Nephron progenitor cell (in vitro differentiated cells): Measurements from ENCODE around the gene SH3D19.

Source experiments
- DNase-seq: peaks from one replicate; pipeline ENCODE4 v3.0.0; 2021
- H3K27ac Mint-ChIP-seq: 2 replicates; pipeline ENCODE4 v1.8.0; 2021; ENCODE audit warnings: mild to moderate bottlenecking, moderate library complexity, mixed read lengths
- H3K27me3 Mint-ChIP-seq: 2 replicates; pipeline ENCODE4 v1.8.0; 2021; ENCODE audit warnings: mild to moderate bottlenecking, low read depth, mixed read lengths; ENCODE audit not compliant: poor library complexity
- H3K36me3 Mint-ChIP-seq: 2 replicates; pipeline ENCODE4 v1.8.0; 2021; ENCODE audit warnings: low read depth, mixed read lengths
- H3K4me1 Mint-ChIP-seq: 2 replicates; pipeline ENCODE4 v1.8.0; 2021; ENCODE audit warnings: mixed read lengths
- H3K4me3 Mint-ChIP-seq: 2 replicates; pipeline ENCODE4 v1.8.0; 2021; ENCODE audit warnings: mild to moderate bottlenecking, moderate library complexity, mixed read lengths
- H3K9me3 Mint-ChIP-seq: 2 replicates; pipeline ENCODE4 v1.8.0; 2021; ENCODE audit warnings: mild to moderate bottlenecking, moderate library complexity, mixed read lengths
- TF ChIP-seq, protein P1 (sequence below): fragments of 200-600 bp; sonication (generic); IDR thresholded peaks from 2 replicates; pipeline ENCODE4 v1.5.0; 2021; ENCODE audit warnings: antibody characterized with exemption

SH3D19 gene

DNA sequence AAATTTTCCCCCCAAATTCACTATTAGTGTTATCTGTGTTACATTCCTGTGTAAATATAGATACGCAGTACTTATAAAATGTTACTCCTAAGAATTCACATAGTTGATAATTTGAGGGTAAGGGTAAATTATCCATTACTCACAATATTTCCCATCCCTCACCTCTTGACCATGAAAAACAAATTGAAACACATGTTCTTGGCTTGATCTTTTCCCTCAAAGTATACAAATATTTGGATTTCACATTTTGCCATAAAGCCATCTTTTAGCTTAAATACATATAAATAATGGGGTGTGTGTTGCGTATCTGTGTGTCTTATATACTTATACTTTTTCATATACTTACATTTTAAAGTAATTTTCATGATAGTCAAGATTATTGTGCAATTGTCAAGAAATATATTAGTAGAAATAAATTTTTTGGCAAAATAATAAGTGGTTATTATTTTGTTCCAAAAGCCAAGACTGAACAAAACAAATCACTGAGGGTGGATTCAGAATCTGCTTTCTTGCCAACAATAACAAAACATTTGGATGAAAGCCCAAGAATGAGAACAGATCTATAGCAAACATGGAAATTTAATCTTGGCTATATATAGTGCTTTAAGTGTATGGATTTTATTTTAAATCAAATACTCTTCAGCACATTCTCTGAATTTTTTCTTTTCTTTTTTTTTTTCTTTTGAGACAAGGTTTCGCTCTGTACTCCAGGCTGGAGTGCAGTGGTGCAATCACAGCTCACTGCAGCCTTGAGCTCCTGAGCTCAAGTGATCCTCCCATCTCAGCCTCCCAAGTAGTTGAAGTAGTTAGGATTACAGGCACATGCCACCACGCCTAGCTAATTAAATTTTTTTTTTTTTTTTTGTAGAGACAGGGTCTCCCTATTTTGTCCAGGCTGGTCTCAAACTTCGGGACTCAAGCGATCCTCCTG is 97.0 kb downstream of the SH3D19 start:
- Mint-ChIP-seq H3K4me3 (no peak overlapping the region), H3K27ac (no peak overlapping the region), H3K36me3 (peaks cover 39% of the 10 kb centered on the region), H3K4me1 (peaks cover 13% of the 10 kb centered on the region), H3K9me3 (peaks cover 5% of the 10 kb centered on the region), H3K27me3 (no peaks in the 10 kb centered on the region)
- no peak for DNase-seq
- TF ChIP-seq, protein P1, sequence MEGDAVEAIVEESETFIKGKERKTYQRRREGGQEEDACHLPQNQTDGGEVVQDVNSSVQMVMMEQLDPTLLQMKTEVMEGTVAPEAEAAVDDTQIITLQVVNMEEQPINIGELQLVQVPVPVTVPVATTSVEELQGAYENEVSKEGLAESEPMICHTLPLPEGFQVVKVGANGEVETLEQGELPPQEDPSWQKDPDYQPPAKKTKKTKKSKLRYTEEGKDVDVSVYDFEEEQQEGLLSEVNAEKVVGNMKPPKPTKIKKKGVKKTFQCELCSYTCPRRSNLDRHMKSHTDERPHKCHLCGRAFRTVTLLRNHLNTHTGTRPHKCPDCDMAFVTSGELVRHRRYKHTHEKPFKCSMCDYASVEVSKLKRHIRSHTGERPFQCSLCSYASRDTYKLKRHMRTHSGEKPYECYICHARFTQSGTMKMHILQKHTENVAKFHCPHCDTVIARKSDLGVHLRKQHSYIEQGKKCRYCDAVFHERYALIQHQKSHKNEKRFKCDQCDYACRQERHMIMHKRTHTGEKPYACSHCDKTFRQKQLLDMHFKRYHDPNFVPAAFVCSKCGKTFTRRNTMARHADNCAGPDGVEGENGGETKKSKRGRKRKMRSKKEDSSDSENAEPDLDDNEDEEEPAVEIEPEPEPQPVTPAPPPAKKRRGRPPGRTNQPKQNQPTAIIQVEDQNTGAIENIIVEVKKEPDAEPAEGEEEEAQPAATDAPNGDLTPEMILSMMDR, result no peak

DNA sequence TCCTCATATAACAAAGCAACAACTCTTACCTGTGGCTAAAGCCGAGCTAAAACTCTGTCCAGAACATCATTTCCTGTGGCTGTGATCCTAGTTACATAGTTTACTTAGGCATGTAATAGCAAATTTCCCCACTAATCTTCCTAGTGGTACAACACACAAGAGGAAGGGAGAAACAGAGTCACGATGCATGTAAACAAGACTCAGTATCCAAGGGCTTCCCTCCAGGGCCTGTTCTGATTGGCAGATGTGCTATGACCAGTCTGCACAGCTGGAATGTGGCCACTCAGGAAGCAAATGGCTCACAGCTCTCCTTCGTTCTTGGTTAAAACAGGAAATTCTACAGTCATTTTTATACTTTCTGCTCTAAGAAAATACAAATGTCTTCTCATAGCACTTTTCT is 97.7 kb downstream of the SH3D19 start:
- Mint-ChIP-seq H3K9me3 (peaks cover 5% of the 10 kb centered on the region), H3K27ac (no peak overlapping the region), H3K4me1 (peaks cover 13% of the 10 kb centered on the region), H3K4me3 (no peak overlapping the region), H3K27me3 (no peaks in the 10 kb centered on the region), H3K36me3 (peaks cover 43% of the 10 kb centered on the region)
- DNase-seq, result no peak
- TF ChIP-seq, protein P1, result no peak

DNA sequence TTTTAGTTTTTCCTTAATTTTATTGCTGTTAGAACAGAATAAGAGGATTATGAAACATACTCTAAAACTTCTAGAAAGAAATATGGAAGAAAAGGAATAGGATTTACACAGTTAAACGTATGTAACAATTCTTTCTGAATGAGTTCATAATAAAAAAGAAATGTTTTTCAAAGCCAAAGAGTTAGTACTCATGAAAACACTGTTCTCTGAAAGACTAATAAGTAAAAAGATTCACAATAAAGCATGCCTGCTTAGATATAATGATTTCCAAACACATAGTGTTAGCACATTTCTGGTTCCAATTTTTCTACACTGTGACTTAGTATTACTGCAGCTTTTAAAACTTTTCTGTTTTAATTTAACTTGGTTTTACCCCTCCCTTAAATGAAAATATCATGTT is 98.2 kb downstream of the SH3D19 start:
- no peak overlapping the region for H3K27ac Mint-ChIP-seq
- no peaks in the 10 kb centered on the region for H3K27me3 Mint-ChIP-seq
- H3K36me3 Mint-ChIP-seq, result peaks cover 40% of the 10 kb centered on the region
- peaks cover 11% of the 10 kb centered on the region for H3K4me1 Mint-ChIP-seq
- no peak overlapping the region for H3K4me3 Mint-ChIP-seq
- H3K9me3 Mint-ChIP-seq, result peaks cover 5% of the 10 kb centered on the region
- DNase-seq, result no peak
- TF ChIP-seq, protein P1, result no peak

DNA sequence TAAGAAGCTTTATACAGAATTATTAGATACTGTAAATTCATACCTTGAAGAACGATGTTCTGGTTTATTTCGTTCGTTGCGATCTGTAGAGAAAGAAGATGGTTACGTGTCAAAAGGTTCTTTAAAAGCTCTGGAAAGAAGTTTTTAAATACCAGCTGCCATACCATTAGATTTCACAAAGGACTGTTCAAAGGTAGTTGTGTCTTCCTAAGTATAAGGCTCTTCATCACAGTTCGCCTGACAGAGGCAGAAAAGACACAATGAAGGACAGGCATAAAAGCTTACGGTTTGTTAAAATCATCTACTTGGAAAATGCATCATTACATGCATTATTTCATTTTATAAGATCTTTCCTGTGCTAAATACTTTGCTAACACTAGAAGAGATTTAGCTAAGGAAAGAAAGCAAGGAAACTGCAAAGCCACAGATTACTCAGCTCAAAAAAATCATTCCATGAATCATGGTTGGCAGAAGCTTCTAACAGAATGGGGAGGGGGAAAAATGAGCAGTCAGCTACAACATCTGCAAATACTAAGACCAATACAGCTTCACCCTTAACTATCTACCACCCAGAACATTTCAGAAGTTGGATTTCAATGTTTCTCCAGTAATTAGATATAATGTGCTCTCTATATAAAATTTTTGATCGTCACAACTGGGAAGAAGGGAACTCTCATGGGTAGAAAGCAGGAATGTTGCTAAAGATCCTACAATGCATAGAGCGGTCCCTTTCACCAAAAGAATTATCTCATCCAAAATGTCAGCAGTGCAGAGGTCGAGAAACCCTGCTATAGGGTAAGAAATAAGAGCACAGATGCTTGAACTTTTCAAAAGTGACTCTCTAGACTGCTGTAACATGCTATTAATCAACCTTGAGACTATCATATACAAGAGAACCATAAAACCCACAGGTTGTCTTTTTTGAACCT is 99.1 kb downstream of the SH3D19 start:
- TF ChIP-seq, protein P1, result no peak

DNA sequence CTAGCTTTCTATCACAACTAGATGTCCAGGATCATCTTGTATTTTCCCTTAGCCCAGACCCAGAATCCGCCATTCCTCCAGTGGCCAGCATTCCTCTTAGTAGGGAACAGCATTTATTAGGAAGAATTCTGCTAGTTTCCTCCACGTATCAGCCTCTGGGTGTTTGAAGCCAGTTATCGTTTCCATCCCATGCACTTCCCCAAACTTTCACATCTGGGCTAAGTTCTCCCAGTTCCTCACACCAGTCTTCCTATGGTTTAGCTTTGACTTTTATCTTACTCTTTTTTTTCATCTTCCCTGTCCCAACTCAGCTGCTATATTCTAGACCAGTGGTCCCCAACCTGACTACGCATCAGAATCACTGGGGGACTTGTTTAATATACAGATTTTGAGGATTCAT is 101.9 kb downstream of the SH3D19 start:
- H3K4me3 Mint-ChIP-seq, result no peak overlapping the region
- DNase-seq, result no peak
- H3K36me3 Mint-ChIP-seq, result peaks cover 19% of the 10 kb centered on the region
- no peaks in the 10 kb centered on the region for H3K27me3 Mint-ChIP-seq
- peak overlapping the region; percentile 18 for H3K27ac Mint-ChIP-seq
- peaks cover 18% of the 10 kb centered on the region for H3K4me1 Mint-ChIP-seq
- TF ChIP-seq, protein P1, result no peak
- no peaks in the 10 kb centered on the region for H3K9me3 Mint-ChIP-seq

More for the DNA sequence above, 99.1 kb downstream of the SH3D19 start:
- H3K27ac Mint-ChIP-seq, result no peak overlapping the region
- H3K27me3 Mint-ChIP-seq, result no peaks in the 10 kb centered on the region
- peaks cover 16% of the 10 kb centered on the region for H3K4me1 Mint-ChIP-seq
- H3K9me3 Mint-ChIP-seq, result peaks cover 5% of the 10 kb centered on the region
- H3K4me3 Mint-ChIP-seq, result no peak overlapping the region
- peaks cover 33% of the 10 kb centered on the region for H3K36me3 Mint-ChIP-seq
- DNase-seq, result no peak
